ENCODE measurements around the gene NUDT7. TPM values are rescaled to one million over a fixed set of nuclear protein-coding genes. Genes with fewer than 3 reads are reported as not detected.

Gene NUDT7
- total RNA-seq, 1 donor from 2014 or later = 3.5 TPM

- no peaks in the 10 kb centered on the region for H3K4me1 ChIP-seq (ENCODE audit: insufficient read depth, low read length)
- no peak overlapping the region for H3K4me3 Mint-ChIP-seq (ENCODE audit: unreplicated experiment)
- H3K9me3 Mint-ChIP-seq (ENCODE audit: unreplicated experiment) = peaks cover 2% of the 10 kb centered on the region
- no peaks in the 10 kb centered on the region for H3K36me3 ChIP-seq (ENCODE audit: insufficient read depth, low read length)
- no peak overlapping the region for H2AFZ ChIP-seq (ENCODE audit: low read depth, low read length)
- peaks cover 18% of the 10 kb centered on the region for H3K4me1 Mint-ChIP-seq (ENCODE audit: low read depth, unreplicated experiment)
- H4K20me1 ChIP-seq (ENCODE audit: insufficient read depth, low read length) = no peaks in the 10 kb centered on the region
- no peaks in the 10 kb centered on the region for H3K79me2 ChIP-seq (ENCODE audit: insufficient read depth, low read length)
- no peak overlapping the region for H3K4me2 ChIP-seq (ENCODE audit: low read length)
- H3K27ac ChIP-seq (ENCODE audit: low read depth, low read length) = no peak overlapping the region
- DNase-seq (ENCODE audit: low read depth) = peak; percentile 32
- TF ChIP-seq EZH2 (IDR thresholded peaks at IDR 0.05; ENCODE audit: insufficient read depth, low read length) = no peak
- no peak for TF ChIP-seq CTCF (IDR thresholded peaks at IDR 0.05; ENCODE audit: insufficient read depth, low read depth, low read length)
- H3K4me3 ChIP-seq (ENCODE audit: insufficient read depth, low read depth, low read length) = no peak overlapping the region
- peaks cover 2% of the 10 kb centered on the region for H3K36me3 Mint-ChIP-seq (ENCODE audit: low read depth, unreplicated experiment)
- H3K9ac ChIP-seq (ENCODE audit: low read length) = no peak overlapping the region
- no peak for FAIRE-seq
- peaks cover 6% of the 10 kb centered on the region for H3K27me3 Mint-ChIP-seq (ENCODE audit: low read depth, unreplicated experiment)
- no peaks in the 10 kb centered on the region for H3K9me3 ChIP-seq (ENCODE audit: insufficient read depth, low read depth, low read length)
- no peaks in the 10 kb centered on the region for H3K27me3 ChIP-seq (ENCODE audit: insufficient read depth, low read length)
- no peak overlapping the region for H3K27ac Mint-ChIP-seq (ENCODE audit: unreplicated experiment)
Measured at GRCh38 chr16:77763994-77764393, 41.7 kb downstream of the NUDT7 start.

GRCh38 chr16:77767211-77767610 lies 44.9 kb downstream of the NUDT7 start:
- H3K4me1 Mint-ChIP-seq (ENCODE audit: low read depth, unreplicated experiment) = peaks cover 8% of the 10 kb centered on the region
- Histone ChIP-seq H4K20me1 (ENCODE audit: insufficient read depth, low read length) (no peaks in the 10 kb centered on the region), H3K4me1 (ENCODE audit: insufficient read depth, low read length) (no peaks in the 10 kb centered on the region), H3K4me2 (ENCODE audit: low read length) (no peak overlapping the region), H3K79me2 (ENCODE audit: insufficient read depth, low read length) (no peaks in the 10 kb centered on the region), H3K36me3 (ENCODE audit: insufficient read depth, low read length) (no peaks in the 10 kb centered on the region), H3K27ac (ENCODE audit: low read depth, low read length) (no peak overlapping the region), H3K4me3 (ENCODE audit: insufficient read depth, low read depth, low read length) (no peak overlapping the region), H3K27me3 (ENCODE audit: insufficient read depth, low read length) (no peaks in the 10 kb centered on the region), H3K9me3 (ENCODE audit: insufficient read depth, low read depth, low read length) (no peaks in the 10 kb centered on the region), H3K9ac (ENCODE audit: low read length) (no peak overlapping the region), H2AFZ (ENCODE audit: low read depth, low read length) (no peak overlapping the region)
- FAIRE-seq (no peak), DNase-seq (ENCODE audit: low read depth) (no peak)
- TF ChIP-seq CTCF (IDR thresholded peaks at IDR 0.05; ENCODE audit: insufficient read depth, low read depth, low read length) = no peak
- no peak for TF ChIP-seq EZH2 (IDR thresholded peaks at IDR 0.05; ENCODE audit: insufficient read depth, low read length)
- peaks cover 2% of the 10 kb centered on the region for H3K36me3 Mint-ChIP-seq (ENCODE audit: low read depth, unreplicated experiment)
- H3K27me3 Mint-ChIP-seq (ENCODE audit: low read depth, unreplicated experiment) = peaks cover 6% of the 10 kb centered on the region
- peaks cover 2% of the 10 kb centered on the region for H3K9me3 Mint-ChIP-seq (ENCODE audit: unreplicated experiment)
- no peak overlapping the region for H3K4me3 Mint-ChIP-seq (ENCODE audit: unreplicated experiment)
- H3K27ac Mint-ChIP-seq (ENCODE audit: unreplicated experiment) = no peak overlapping the region

DNA sequence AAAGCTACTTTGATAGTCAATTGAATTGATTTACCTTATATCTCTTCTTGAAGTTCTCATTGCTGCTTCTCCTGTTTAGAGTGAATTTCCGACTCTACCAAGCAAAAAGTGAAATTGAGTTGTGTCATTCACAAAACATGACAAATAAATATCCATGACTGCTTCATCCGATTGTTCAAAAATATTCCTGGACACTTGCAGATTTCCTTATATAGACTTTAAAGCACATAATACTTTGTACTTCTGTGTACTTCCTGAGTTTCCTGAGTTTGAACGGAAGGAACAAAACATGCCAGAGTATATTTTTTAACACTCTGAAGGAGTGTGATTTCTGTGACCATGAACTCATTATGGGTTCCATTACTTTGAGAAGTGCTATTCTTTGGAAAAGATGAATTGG lies 45.5 kb downstream of the NUDT7 start:
- FAIRE-seq = no peak

More for the DNA sequence above, 45.5 kb downstream of the NUDT7 start:
- no peaks in the 10 kb centered on the region for H3K4me1 ChIP-seq (ENCODE audit: insufficient read depth, low read length)
- TF ChIP-seq CTCF (IDR thresholded peaks at IDR 0.05; ENCODE audit: insufficient read depth, low read depth, low read length) (no peak), EZH2 (IDR thresholded peaks at IDR 0.05; ENCODE audit: insufficient read depth, low read length) (no peak)
- H3K4me3 Mint-ChIP-seq (ENCODE audit: unreplicated experiment) = no peak overlapping the region
- no peak overlapping the region for H3K27ac Mint-ChIP-seq (ENCODE audit: unreplicated experiment)
- no peaks in the 10 kb centered on the region for H3K9me3 ChIP-seq (ENCODE audit: insufficient read depth, low read depth, low read length)
- no peaks in the 10 kb centered on the region for H3K27me3 ChIP-seq (ENCODE audit: insufficient read depth, low read length)
- H2AFZ ChIP-seq (ENCODE audit: low read depth, low read length) = no peak overlapping the region
- H3K27me3 Mint-ChIP-seq (ENCODE audit: low read depth, unreplicated experiment) = peaks cover 6% of the 10 kb centered on the region
- H3K36me3 Mint-ChIP-seq (ENCODE audit: low read depth, unreplicated experiment) = peaks cover 2% of the 10 kb centered on the region
- H3K79me2 ChIP-seq (ENCODE audit: insufficient read depth, low read length) = no peaks in the 10 kb centered on the region
- no peak overlapping the region for H3K9ac ChIP-seq (ENCODE audit: low read length)
- no peak for DNase-seq (ENCODE audit: low read depth)
- peaks cover 2% of the 10 kb centered on the region for H3K9me3 Mint-ChIP-seq (ENCODE audit: unreplicated experiment)
- no peaks in the 10 kb centered on the region for H4K20me1 ChIP-seq (ENCODE audit: insufficient read depth, low read length)
- H3K36me3 ChIP-seq (ENCODE audit: insufficient read depth, low read length) = no peaks in the 10 kb centered on the region
- H3K27ac ChIP-seq (ENCODE audit: low read depth, low read length) = no peak overlapping the region
- H3K4me2 ChIP-seq (ENCODE audit: low read length) = no peak overlapping the region
- H3K4me3 ChIP-seq (ENCODE audit: insufficient read depth, low read depth, low read length) = no peak overlapping the region
- peaks cover 8% of the 10 kb centered on the region for H3K4me1 Mint-ChIP-seq (ENCODE audit: low read depth, unreplicated experiment)

All from astrocyte (in vitro differentiated cells and primary cell).